GM23338 (cell line): ENCODE measurements around the gene ADGRL3. TPM values are rescaled to one million over a fixed set of nuclear protein-coding genes. Genes with fewer than 3 reads are reported as not detected.

ENCODE experiments used
- ATAC-seq: fragments of 200-7000 bp; cut with Tn5 transposase; 3 replicates; pipeline ENCODE4 v1.9.1; 2020
- DNase-seq: peaks from one replicate; pipeline ENCODE4 v3.0.0-alpha.2; 2015; ENCODE audit warnings: low spot score
- H2AFZ ChIP-seq: fragments of 200-600 bp; sonication (generic); 2 replicates; pipeline ENCODE4 v1.8.0; 2016; ENCODE audit warnings: antibody characterized with exemption, mild to moderate bottlenecking, moderate library complexity
- H3F3A ChIP-seq: fragments of 200-600 bp; sonication (generic); replicated peaks from 2 replicates; pipeline ENCODE4 v1.8.0; 2017; ENCODE audit warnings: antibody characterized with exemption, mixed run types, low read depth
- H3K27ac ChIP-seq: fragments of 200-600 bp; sonication (generic); 2 replicates; pipeline ENCODE4 v1.6.1; 2016; ENCODE audit warnings: low read depth
- H3K27me3 ChIP-seq: fragments of 200-600 bp; sonication (generic); 2 replicates; pipeline ENCODE4 v1.8.0; 2016; ENCODE audit warnings: mild to moderate bottlenecking, mixed run types, moderate library complexity; ENCODE audit not compliant: insufficient read depth
- H3K36me3 ChIP-seq: fragments of 200-600 bp; sonication (generic); 2 replicates; pipeline ENCODE4 v1.8.0; 2016; ENCODE audit warnings: mild to moderate bottlenecking; ENCODE audit not compliant: insufficient read depth
- H3K4me1 ChIP-seq: fragments of 200-600 bp; sonication (generic); 2 replicates; pipeline ENCODE4 v1.8.0; 2016; ENCODE audit warnings: mild to moderate bottlenecking, moderate library complexity; ENCODE audit not compliant: insufficient read depth
- H3K4me2 ChIP-seq: fragments of 200-600 bp; sonication (generic); 2 replicates; pipeline ENCODE4 v1.7.1; 2017; ENCODE audit warnings: mixed run types
- H3K4me3 ChIP-seq: fragments of 200-600 bp; sonication (generic); 2 replicates; pipeline ENCODE4 v1.6.1; 2016; ENCODE audit warnings: mixed run types
- H3K79me2 ChIP-seq: fragments of 200-600 bp; sonication (generic); replicated peaks from 2 replicates; pipeline ENCODE4 v1.8.0; 2017; ENCODE audit warnings: mild to moderate bottlenecking; ENCODE audit not compliant: insufficient read depth
- H3K9me2 ChIP-seq: fragments of 200-600 bp; sonication (generic); 2 replicates; pipeline ENCODE4 v1.8.0; 2017; ENCODE audit not compliant: insufficient read depth
- H4K20me1 ChIP-seq: fragments of 200-600 bp; sonication (generic); replicated peaks from 2 replicates; pipeline ENCODE4 v1.8.0; 2017; ENCODE audit warnings: mild to moderate bottlenecking; ENCODE audit not compliant: insufficient read depth
- H3K27ac Mint-ChIP-seq: 2 replicates; pipeline ENCODE4 v1.8.0; 2020; ENCODE audit warnings: inconsistent platforms, mild to moderate bottlenecking, moderate library complexity, mixed read lengths
- H3K27me3 Mint-ChIP-seq: 3 replicates; pipeline ENCODE4 v1.8.0; 2022; ENCODE audit warnings: low read depth, mild to moderate bottlenecking, moderate library complexity, mixed read lengths, inconsistent platforms; ENCODE audit not compliant: insufficient read depth, poor library complexity
- H3K36me3 Mint-ChIP-seq: 3 replicates; pipeline ENCODE4 v1.8.0; 2021; ENCODE audit warnings: low read depth, mild to moderate bottlenecking, inconsistent platforms, moderate library complexity, mixed read lengths
- H3K4me1 Mint-ChIP-seq: 3 replicates; pipeline ENCODE4 v1.8.0; 2020; ENCODE audit warnings: mild to moderate bottlenecking, inconsistent platforms, mixed read lengths
- H3K4me3 Mint-ChIP-seq: 3 replicates; pipeline ENCODE4 v1.8.0; 2021; ENCODE audit warnings: moderate library complexity, mild to moderate bottlenecking, inconsistent platforms, mixed read lengths
- H3K9me3 Mint-ChIP-seq: 3 replicates; pipeline ENCODE4 v1.8.0; 2020; ENCODE audit warnings: moderate library complexity, mild to moderate bottlenecking, inconsistent platforms, mixed read lengths
- CREB1 ChIP-seq: fragments of 250-450 bp; sonication (Bioruptor Pico); IDR thresholded peaks from 2 replicates; pipeline ENCODE4 v1.5.0; 2020; ENCODE audit warnings: low read depth, mild to moderate bottlenecking, moderate library complexity
- EZH2 ChIP-seq: fragments of 200-600 bp; sonication (generic); IDR thresholded peaks from one replicate; pipeline ENCODE4 v1.8.0; 2017; ENCODE audit warnings: antibody characterized with exemption, mild to moderate bottlenecking, low read depth; ENCODE audit not compliant: unreplicated experiment
- EZH2phosphoT487 ChIP-seq: fragments of 200-600 bp; sonication (generic); IDR thresholded peaks from one replicate; pipeline ENCODE4 v1.8.1; 2018; ENCODE audit warnings: antibody characterized with exemption; ENCODE audit not compliant: unreplicated experiment
- JUNB ChIP-seq: IDR thresholded peaks from one replicate; pipeline ENCODE4 v1.6.1; 2016; ENCODE audit warnings: antibody characterized with exemption; ENCODE audit not compliant: unreplicated experiment
- NANOG ChIP-seq: IDR thresholded peaks from 2 replicates; pipeline ENCODE4 v1.6.1; 2016; ENCODE audit warnings: antibody characterized with exemption, borderline replicate concordance
- POLR2AphosphoS5 ChIP-seq: IDR thresholded peaks from 2 replicates; pipeline ENCODE4 v1.6.1; 2016; ENCODE audit warnings: antibody characterized with exemption, low read depth
- STAT1 ChIP-seq: IDR thresholded peaks from one replicate; pipeline ENCODE4 v1.6.1; 2016; ENCODE audit warnings: antibody characterized with exemption; ENCODE audit not compliant: unreplicated experiment
- ZNF114 ChIP-seq: fragments of 250-450 bp; sonication (Bioruptor Pico); IDR thresholded peaks from 2 replicates; pipeline ENCODE4 v1.5.0; 2020; ENCODE audit warnings: mild to moderate bottlenecking, moderate library complexity
- ZNF331 ChIP-seq: fragments of 250-450 bp; sonication (Bioruptor Pico); IDR thresholded peaks from 2 replicates; pipeline ENCODE4 v1.5.0; 2020; ENCODE audit warnings: low read depth, mild to moderate bottlenecking, moderate library complexity
- polyA plus RNA-seq: library from polyadenylated mRNA; unstranded; fragments of >200 nt; fragmentation: Nextera tagmentation; extraction: Ambion mirVana; gene quantifications from 2 replicates; pipeline ENCODE4 v1.2.1, GENCODE V29; 2016
- total RNA-seq: library from RNA; depleted of rRNA; stranded (reverse); fragments of >200 nt; shearing (Covaris generic); gene quantifications from 2 replicates; pipeline ENCODE4 v1.2.3, GENCODE V29; 2014
- TF ChIP-seq, protein P1 (sequence below): fragments of 250-450 bp; sonication (Bioruptor Pico); IDR thresholded peaks from 2 replicates; pipeline ENCODE4 v1.5.0; 2020; ENCODE audit warnings: mild to moderate bottlenecking, moderate library complexity
- TF ChIP-seq, protein P2 (sequence below): IDR thresholded peaks from 2 replicates; pipeline ENCODE4 v1.6.1; 2016; ENCODE audit warnings: antibody characterized with exemption
- TF ChIP-seq, protein P3 (sequence below): IDR thresholded peaks from one replicate; pipeline ENCODE4 v1.6.1; 2018; ENCODE audit warnings: antibody characterized with exemption; ENCODE audit not compliant: unreplicated experiment
- TF ChIP-seq, protein P4 (sequence below), 2 experiments: fragments of 200-600 bp in 1 of 2; sonication (generic) in 1 of 2; conservative IDR thresholded peaks; 2 replicates each; pipeline versions ENCODE4 v1.5.1 to v1.6.1; 2016 to 2017; ENCODE audit warnings: antibody characterized with exemption in 2 of 2, low read depth in 2 of 2, mild to moderate bottlenecking in 2 of 2, moderate library complexity in 1 of 2

ADGRL3 gene
- total and polyA plus RNA-seq, 2 experiments from 2014 or later = 9.7 to 16.5 TPM

DNA sequence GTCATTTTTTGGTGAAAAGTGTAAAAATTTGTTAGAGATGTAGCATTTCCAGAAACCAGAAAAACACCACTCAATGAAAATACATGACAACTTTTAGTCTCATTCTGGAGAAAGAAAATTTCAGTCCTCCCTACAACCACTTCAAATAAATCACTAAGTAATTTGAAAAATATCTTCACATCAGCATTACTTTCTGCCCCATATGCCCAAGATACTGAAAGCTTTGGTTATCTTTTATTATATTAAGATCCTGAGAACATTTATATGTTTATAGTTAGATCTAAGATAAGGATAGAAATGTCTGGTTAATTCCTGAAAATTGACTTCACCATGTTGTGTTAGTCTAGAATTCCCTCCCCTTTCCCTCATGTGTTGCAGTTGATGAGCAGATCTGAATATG lies 119.0 kb downstream of the ADGRL3 start:
- no peaks in the 10 kb centered on the region for H3K27me3 ChIP-seq
- DNase-seq = no peak
- H3K79me2 ChIP-seq = no peaks in the 10 kb centered on the region; the same call in 1 of the 2 replicates
- H3K4me3 Mint-ChIP-seq = no peak overlapping the region
- no peak overlapping the region for H3K27ac Mint-ChIP-seq
- H3K36me3 ChIP-seq = peaks cover 8% of the 10 kb centered on the region; the same call in 1 of the 2 replicates
- TF ChIP-seq EZH2 (no peak), STAT1 (no peak), JUNB (no peak), NANOG (no peak), EZH2phosphoT487 (no peak), CREB1 (CRISPR knock-in tag) (no peak), ZNF331 (no peak), POLR2AphosphoS5 (no peak), ZNF114 (CRISPR knock-in tag) (no peak)
- TF ChIP-seq, protein P1, sequence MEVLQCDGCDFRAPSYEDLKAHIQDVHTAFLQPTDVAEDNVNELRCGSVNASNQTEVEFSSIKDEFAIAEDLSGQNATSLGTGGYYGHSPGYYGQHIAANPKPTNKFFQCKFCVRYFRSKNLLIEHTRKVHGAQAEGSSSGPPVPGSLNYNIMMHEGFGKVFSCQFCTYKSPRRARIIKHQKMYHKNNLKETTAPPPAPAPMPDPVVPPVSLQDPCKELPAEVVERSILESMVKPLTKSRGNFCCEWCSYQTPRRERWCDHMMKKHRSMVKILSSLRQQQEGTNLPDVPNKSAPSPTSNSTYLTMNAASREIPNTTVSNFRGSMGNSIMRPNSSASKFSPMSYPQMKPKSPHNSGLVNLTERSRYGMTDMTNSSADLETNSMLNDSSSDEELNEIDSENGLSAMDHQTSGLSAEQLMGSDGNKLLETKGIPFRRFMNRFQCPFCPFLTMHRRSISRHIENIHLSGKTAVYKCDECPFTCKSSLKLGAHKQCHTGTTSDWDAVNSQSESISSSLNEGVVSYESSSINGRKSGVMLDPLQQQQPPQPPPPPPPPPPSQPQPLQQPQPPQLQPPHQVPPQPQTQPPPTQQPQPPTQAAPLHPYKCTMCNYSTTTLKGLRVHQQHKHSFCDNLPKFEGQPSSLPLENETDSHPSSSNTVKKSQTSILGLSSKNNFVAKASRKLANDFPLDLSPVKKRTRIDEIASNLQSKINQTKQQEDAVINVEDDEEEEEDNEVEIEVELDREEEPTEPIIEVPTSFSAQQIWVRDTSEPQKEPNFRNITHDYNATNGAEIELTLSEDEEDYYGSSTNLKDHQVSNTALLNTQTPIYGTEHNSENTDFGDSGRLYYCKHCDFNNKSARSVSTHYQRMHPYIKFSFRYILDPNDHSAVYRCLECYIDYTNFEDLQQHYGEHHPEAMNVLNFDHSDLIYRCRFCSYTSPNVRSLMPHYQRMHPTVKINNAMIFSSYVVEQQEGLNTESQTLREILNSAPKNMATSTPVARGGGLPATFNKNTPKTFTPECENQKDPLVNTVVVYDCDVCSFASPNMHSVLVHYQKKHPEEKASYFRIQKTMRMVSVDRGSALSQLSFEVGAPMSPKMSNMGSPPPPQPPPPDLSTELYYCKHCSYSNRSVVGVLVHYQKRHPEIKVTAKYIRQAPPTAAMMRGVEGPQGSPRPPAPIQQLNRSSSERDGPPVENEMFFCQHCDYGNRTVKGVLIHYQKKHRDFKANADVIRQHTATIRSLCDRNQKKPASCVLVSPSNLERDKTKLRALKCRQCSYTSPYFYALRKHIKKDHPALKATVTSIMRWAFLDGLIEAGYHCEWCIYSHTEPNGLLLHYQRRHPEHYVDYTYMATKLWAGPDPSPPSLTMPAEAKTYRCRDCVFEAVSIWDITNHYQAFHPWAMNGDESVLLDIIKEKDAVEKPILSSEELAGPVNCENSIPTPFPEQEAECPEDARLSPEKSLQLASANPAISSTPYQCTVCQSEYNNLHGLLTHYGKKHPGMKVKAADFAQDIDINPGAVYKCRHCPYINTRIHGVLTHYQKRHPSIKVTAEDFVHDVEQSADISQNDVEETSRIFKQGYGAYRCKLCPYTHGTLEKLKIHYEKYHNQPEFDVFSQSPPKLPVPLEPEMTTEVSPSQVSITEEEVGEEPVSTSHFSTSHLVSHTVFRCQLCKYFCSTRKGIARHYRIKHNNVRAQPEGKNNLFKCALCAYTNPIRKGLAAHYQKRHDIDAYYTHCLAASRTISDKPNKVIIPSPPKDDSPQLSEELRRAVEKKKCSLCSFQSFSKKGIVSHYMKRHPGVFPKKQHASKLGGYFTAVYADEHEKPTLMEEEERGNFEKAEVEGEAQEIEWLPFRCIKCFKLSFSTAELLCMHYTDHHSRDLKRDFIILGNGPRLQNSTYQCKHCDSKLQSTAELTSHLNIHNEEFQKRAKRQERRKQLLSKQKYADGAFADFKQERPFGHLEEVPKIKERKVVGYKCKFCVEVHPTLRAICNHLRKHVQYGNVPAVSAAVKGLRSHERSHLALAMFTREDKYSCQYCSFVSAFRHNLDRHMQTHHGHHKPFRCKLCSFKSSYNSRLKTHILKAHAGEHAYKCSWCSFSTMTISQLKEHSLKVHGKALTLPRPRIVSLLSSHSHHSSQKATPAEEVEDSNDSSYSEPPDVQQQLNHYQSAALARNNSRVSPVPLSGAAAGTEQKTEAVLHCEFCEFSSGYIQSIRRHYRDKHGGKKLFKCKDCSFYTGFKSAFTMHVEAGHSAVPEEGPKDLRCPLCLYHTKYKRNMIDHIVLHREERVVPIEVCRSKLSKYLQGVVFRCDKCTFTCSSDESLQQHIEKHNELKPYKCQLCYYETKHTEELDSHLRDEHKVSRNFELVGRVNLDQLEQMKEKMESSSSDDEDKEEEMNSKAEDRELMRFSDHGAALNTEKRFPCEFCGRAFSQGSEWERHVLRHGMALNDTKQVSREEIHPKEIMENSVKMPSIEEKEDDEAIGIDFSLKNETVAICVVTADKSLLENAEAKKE (CRISPR knock-in tag) = no peak
- TF ChIP-seq, protein P2, sequence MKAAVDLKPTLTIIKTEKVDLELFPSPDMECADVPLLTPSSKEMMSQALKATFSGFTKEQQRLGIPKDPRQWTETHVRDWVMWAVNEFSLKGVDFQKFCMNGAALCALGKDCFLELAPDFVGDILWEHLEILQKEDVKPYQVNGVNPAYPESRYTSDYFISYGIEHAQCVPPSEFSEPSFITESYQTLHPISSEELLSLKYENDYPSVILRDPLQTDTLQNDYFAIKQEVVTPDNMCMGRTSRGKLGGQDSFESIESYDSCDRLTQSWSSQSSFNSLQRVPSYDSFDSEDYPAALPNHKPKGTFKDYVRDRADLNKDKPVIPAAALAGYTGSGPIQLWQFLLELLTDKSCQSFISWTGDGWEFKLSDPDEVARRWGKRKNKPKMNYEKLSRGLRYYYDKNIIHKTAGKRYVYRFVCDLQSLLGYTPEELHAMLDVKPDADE = no peak
- TF ChIP-seq, protein P3, sequence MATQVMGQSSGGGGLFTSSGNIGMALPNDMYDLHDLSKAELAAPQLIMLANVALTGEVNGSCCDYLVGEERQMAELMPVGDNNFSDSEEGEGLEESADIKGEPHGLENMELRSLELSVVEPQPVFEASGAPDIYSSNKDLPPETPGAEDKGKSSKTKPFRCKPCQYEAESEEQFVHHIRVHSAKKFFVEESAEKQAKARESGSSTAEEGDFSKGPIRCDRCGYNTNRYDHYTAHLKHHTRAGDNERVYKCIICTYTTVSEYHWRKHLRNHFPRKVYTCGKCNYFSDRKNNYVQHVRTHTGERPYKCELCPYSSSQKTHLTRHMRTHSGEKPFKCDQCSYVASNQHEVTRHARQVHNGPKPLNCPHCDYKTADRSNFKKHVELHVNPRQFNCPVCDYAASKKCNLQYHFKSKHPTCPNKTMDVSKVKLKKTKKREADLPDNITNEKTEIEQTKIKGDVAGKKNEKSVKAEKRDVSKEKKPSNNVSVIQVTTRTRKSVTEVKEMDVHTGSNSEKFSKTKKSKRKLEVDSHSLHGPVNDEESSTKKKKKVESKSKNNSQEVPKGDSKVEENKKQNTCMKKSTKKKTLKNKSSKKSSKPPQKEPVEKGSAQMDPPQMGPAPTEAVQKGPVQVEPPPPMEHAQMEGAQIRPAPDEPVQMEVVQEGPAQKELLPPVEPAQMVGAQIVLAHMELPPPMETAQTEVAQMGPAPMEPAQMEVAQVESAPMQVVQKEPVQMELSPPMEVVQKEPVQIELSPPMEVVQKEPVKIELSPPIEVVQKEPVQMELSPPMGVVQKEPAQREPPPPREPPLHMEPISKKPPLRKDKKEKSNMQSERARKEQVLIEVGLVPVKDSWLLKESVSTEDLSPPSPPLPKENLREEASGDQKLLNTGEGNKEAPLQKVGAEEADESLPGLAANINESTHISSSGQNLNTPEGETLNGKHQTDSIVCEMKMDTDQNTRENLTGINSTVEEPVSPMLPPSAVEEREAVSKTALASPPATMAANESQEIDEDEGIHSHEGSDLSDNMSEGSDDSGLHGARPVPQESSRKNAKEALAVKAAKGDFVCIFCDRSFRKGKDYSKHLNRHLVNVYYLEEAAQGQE = no peak
- TF ChIP-seq, protein P4, sequence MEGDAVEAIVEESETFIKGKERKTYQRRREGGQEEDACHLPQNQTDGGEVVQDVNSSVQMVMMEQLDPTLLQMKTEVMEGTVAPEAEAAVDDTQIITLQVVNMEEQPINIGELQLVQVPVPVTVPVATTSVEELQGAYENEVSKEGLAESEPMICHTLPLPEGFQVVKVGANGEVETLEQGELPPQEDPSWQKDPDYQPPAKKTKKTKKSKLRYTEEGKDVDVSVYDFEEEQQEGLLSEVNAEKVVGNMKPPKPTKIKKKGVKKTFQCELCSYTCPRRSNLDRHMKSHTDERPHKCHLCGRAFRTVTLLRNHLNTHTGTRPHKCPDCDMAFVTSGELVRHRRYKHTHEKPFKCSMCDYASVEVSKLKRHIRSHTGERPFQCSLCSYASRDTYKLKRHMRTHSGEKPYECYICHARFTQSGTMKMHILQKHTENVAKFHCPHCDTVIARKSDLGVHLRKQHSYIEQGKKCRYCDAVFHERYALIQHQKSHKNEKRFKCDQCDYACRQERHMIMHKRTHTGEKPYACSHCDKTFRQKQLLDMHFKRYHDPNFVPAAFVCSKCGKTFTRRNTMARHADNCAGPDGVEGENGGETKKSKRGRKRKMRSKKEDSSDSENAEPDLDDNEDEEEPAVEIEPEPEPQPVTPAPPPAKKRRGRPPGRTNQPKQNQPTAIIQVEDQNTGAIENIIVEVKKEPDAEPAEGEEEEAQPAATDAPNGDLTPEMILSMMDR (conservative IDR thresholded peaks at IDR 0.05; ENCODE audit: low read depth in 2 of 2) = no peak
- peaks cover 33% of the 10 kb centered on the region for H3K36me3 Mint-ChIP-seq
- no peaks in the 10 kb centered on the region for H3F3A ChIP-seq
- no peak for ATAC-seq
- H3K4me3 ChIP-seq = no peak overlapping the region
- peaks cover 14% of the 10 kb centered on the region for H3K4me1 ChIP-seq
- no peak overlapping the region for H2AFZ ChIP-seq
- no peaks in the 10 kb centered on the region for H4K20me1 ChIP-seq
- H3K9me3 Mint-ChIP-seq = peaks cover 27% of the 10 kb centered on the region
- H3K27ac ChIP-seq = no peak overlapping the region
- no peak overlapping the region for H3K4me2 ChIP-seq
- peaks cover 20% of the 10 kb centered on the region for H3K4me1 Mint-ChIP-seq
- H3K9me2 ChIP-seq = peaks cover 4% of the 10 kb centered on the region
- no peaks in the 10 kb centered on the region for H3K27me3 Mint-ChIP-seq
